ENCODE results near the gene MEIKIN.

The MEIKIN gene, protein sequence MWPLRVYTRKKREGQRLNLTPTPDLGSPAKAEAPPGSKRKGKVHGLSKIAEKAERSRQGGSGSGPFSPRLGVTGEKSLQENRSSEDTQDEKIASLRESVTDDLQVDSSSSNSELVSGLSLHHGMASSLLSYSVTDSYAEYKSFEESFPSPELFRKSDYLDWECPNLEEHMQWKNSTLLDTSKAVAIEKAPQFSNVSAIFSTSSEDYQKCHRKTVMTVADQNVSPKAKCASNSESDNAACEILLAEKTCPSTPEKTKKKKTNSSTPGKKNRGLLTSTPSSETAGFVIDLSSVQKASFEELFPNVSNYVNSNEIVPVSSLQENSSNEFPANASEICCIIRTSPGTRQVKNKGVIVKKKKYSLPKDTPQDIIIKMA

DNA sequence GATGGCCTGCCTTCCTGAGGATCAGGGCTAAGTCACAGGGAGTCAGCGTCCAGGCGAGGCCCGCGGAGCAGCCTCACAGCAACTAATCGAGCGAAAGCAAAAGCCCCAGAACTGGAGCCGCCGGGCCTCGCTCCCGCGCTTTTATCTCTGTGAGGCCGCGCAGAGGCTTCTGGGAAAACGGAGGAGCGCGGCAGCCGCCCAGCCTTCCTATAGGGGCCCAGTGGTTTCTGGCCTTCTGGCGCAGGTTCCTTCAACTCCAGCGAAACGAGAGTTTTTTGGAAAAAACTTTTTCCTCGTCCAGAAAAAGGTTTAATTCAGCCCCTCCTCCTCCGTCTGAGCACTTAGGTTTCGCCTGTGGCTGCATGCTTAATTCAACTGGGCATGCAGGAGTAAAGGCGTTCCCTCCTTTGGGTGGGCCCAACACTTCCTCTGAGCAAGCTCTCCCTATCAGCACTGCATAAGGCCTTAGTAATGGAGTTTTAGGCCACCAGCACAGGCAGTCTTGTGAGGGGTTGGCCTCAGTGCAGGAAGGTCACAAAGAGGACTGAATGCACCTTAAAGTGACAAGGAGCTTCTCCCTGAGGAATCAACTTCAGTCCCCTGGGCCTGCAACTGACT is at the start of gene MEIKIN:
MEIKIN (minus strand) TSS at position 113 of the 618 bp plus-strand sequence. CDS start 158 bp downstream, outside the sequence.
- Histone ChIP-seq H3K9me3 (no peaks in the 10 kb centered on the region), H3K27me3 (no peaks in the 10 kb centered on the region), H3K4me2 (no peak within 1 kb of the TSS), H3K4me3 (no peak within 1 kb of the TSS), H3K27ac (no peak within 1 kb of the TSS), H3K4me1 (peaks cover 1% of the 10 kb centered on the region; the same call in 1 of the 2 replicates), H3K9ac (no peak within 1 kb of the TSS), H3K36me3 (no peaks in the 10 kb centered on the region), H4K20me1 (no peaks in the 10 kb centered on the region)
- no peak for TF ChIP-seq Cebpa-rat (IDR thresholded peaks at IDR 0.05)

DNA sequence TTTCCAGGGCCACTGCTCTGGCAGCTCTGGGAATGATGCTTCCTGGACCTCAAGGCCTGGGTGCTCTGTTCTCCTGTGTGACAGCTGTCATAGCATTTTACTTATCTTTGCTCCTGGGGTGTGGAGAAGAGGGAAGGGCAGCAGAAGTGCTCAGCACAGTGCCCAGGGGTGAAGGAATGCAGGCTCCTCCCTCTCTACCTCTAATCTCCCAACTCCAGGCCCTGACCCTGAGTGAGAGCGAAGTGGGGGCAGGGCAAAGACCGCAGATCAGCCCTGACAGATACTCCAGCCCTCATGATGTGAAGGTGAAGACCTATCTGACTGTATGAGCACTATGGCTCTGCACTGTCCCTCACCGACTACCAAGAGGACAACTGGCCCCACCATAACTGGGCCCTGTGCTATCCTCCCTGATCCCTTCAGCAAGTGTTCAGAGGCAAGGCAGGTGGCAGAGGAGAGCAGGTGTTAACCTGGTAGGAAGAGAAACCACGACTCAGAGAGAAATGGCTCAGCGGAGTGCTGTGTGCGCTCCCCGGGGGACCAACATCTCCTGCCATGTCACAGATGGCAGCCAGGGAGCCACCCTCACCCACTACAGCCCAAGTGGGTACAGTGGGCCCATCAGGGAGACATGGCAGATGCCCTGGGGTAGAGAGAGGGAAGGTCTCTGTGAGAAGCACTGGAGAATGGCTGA is 49.2 kb upstream of the MEIKIN start:
- H3K4me1 ChIP-seq = peaks cover 55% of the 10 kb centered on the region
- TF ChIP-seq Cebpa-rat (IDR thresholded peaks at IDR 0.05) = no peak
- H3K36me3 ChIP-seq = no peaks in the 10 kb centered on the region
- no peak overlapping the region for H3K4me3 ChIP-seq
- no peak overlapping the region for H3K9ac ChIP-seq
- no peaks in the 10 kb centered on the region for H4K20me1 ChIP-seq
- no peaks in the 10 kb centered on the region for H3K9me3 ChIP-seq
- H3K27me3 ChIP-seq = no peaks in the 10 kb centered on the region
- peak overlapping the region; percentile 88 for H3K4me2 ChIP-seq
- no peak overlapping the region for H3K27ac ChIP-seq

DNA sequence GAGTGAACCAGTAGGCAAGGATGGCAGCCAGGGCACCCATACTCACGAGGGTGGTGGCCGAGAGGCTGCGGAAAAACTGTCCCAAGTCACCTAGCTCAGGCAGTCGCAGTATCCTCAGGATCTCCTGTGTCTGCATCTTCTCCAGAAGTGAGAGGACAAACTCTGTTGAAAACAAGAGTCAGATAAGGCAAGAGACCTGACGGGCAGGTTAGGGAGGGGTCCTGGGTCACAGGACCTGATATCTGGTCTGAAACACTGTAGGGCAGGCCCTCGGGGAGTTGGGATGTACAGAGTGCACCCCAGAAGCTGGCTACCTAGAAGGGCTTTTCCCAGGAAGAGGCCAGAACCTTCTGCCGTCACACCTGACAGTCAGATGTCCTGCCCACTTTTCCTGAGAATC is 48.6 kb upstream of the MEIKIN start:
- Histone ChIP-seq H3K27ac (no peak overlapping the region), H3K36me3 (no peaks in the 10 kb centered on the region), H3K9me3 (no peaks in the 10 kb centered on the region), H3K27me3 (no peaks in the 10 kb centered on the region), H3K9ac (no peak overlapping the region), H3K4me3 (no peak overlapping the region), H3K4me2 (peak overlapping the region; percentile 88; the same call in 1 of the 2 replicates), H4K20me1 (no peaks in the 10 kb centered on the region), H3K4me1 (peaks cover 49% of the 10 kb centered on the region)
- no peak for TF ChIP-seq Cebpa-rat (IDR thresholded peaks at IDR 0.05)

DNA sequence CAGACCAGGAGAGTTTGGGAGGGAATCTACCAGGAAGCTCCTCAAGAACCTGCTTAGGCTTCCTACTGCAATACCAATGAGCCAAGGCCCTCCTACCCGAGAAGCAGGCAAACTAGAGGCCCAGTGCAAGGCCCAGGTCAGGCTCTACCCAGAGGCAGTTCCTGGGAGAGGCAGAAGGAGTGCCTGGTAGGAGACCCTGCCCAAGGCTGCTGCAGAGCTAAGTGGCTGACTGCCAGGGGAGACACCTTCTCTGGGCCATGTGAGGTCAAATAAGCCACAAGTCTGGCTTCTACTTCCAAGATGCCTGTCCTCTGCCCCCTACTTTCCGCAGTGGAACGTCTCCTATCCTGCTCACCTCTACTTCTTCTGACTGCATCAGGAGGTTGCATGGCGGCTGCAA is 48.2 kb upstream of the MEIKIN start:
- H4K20me1 ChIP-seq = no peaks in the 10 kb centered on the region
- TF ChIP-seq Cebpa-rat (IDR thresholded peaks at IDR 0.05) = no peak
- H3K27me3 ChIP-seq = no peaks in the 10 kb centered on the region
- no peak overlapping the region for H3K4me2 ChIP-seq
- no peaks in the 10 kb centered on the region for H3K9me3 ChIP-seq
- H3K9ac ChIP-seq = no peak overlapping the region
- H3K36me3 ChIP-seq = no peaks in the 10 kb centered on the region
- H3K4me3 ChIP-seq = no peak overlapping the region
- no peak overlapping the region for H3K27ac ChIP-seq
- H3K4me1 ChIP-seq = peaks cover 45% of the 10 kb centered on the region

DNA sequence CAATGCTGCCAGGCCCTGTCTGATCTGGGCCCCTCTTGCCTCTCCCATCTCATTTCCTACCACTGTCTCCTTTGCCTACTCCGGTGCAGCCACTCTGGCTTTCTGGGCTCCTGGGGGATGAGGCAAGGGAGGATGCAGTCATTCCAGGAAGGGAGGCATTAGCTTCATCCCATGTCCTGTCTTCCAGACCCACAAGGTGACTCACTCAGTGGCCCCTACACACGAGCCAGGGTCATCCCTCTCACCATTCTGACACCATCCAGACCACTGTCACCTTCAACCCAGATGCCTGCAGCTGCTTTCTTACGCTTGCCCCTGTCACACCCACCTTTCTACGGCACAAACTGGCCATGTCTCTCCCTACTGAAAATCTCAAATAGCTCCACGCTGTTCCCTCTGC is 46.9 kb upstream of the MEIKIN start:
- no peaks in the 10 kb centered on the region for H3K27me3 ChIP-seq
- no peak overlapping the region for H3K27ac ChIP-seq
- peaks cover 32% of the 10 kb centered on the region for H3K4me1 ChIP-seq
- H4K20me1 ChIP-seq = no peaks in the 10 kb centered on the region
- TF ChIP-seq Cebpa-rat (IDR thresholded peaks at IDR 0.05) = no peak
- no peaks in the 10 kb centered on the region for H3K9me3 ChIP-seq
- no peak overlapping the region for H3K4me3 ChIP-seq
- no peak overlapping the region for H3K4me2 ChIP-seq
- no peaks in the 10 kb centered on the region for H3K36me3 ChIP-seq
- H3K9ac ChIP-seq = no peak overlapping the region

DNA sequence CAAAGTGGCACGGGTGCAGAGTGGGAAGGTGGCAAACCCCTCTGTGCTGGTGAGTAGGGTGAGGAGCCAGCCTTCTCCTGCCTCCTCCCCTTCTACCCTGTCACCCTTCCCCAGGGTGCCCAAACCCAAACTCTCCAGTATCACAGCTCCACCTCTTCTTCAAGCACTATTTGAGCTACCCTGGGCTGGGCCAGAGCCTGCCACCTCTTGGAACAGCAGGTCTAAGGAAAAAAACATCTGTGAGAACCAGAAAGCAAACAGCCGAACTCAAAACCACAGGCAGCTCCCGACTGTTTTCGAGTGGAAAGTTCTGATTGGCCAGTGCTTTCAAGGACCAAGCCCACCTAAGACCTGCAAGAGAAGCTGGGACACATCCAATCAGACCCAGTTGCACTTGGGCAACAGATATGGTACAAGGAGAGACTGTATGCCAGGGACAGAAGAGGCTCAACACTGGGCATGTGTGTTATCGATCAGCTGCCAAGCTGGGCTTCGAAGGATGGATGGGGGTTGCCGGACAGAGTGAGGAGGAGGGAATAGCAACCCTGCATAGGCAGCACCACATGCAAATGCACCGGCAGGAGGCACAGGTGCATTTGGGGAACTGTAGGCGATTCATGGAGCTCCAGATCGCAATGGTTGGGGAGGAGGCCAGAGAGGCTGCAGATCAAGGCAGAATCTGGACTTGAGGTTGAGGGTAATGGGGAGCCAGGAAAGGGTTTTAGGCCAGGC is 46.3 kb upstream of the MEIKIN start:
- Histone ChIP-seq H3K36me3 (no peaks in the 10 kb centered on the region), H3K9ac (no peak overlapping the region), H4K20me1 (no peaks in the 10 kb centered on the region), H3K27me3 (no peaks in the 10 kb centered on the region), H3K27ac (no peak overlapping the region), H3K9me3 (no peaks in the 10 kb centered on the region), H3K4me2 (no peak overlapping the region), H3K4me3 (no peak overlapping the region), H3K4me1 (peaks cover 26% of the 10 kb centered on the region)
- TF ChIP-seq Cebpa-rat (IDR thresholded peaks at IDR 0.05) = no peak

DNA sequence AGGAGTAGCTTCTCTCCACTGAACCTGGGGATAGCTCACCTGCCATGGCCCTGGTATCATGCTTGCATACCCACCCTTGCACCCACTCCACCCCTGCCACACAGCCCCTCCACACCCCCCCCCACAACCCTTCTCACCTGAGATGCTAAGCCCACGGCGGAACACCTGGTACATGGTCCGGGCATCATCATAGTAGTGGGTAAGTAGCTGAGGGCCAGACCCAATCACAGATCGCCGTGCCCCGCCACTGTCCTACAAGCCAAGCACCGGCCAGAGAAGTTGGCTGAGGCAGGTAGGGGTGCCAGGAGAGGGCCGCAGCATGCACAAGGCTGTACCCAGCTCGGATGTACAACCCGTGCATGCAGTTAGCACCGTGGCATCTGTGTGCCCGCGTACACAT is 45.3 kb upstream of the MEIKIN start:
- H4K20me1 ChIP-seq = no peaks in the 10 kb centered on the region
- peaks cover 15% of the 10 kb centered on the region for H3K4me1 ChIP-seq
- H3K4me2 ChIP-seq = no peak overlapping the region
- no peaks in the 10 kb centered on the region for H3K27me3 ChIP-seq
- no peaks in the 10 kb centered on the region for H3K9me3 ChIP-seq
- no peak for TF ChIP-seq Cebpa-rat (IDR thresholded peaks at IDR 0.05)
- no peak overlapping the region for H3K9ac ChIP-seq
- H3K4me3 ChIP-seq = no peak overlapping the region
- H3K27ac ChIP-seq = no peak overlapping the region
- no peaks in the 10 kb centered on the region for H3K36me3 ChIP-seq

DNA sequence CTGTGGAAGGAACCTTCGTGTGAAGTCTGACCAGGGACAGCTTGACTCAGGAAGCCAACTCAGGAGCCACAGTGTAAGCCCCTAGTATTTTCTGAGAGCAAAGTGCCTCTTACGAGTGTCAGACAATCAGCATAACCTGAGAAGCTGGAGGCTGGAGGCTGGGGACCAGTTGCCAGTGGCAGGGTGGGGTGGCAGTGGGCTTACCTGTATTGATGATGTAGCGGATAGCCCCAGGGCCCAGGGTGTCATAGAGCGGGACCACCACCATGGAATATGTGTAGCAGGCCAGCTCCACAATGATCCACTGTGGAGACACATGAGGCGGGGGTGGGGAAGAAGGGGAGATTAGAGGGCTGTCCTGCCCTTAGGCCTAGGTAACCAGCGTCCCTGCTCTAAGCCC is 43.1 kb upstream of the MEIKIN start:
- Histone ChIP-seq H3K27ac (no peak overlapping the region), H3K9ac (no peak overlapping the region), H4K20me1 (no peaks in the 10 kb centered on the region), H3K4me3 (no peak overlapping the region), H3K9me3 (no peaks in the 10 kb centered on the region), H3K36me3 (no peaks in the 10 kb centered on the region), H3K4me2 (no peak overlapping the region), H3K4me1 (0 out of 2 replicates have a peak, but pooled peaks cover 2% of the 10 kb centered on the region), H3K27me3 (no peaks in the 10 kb centered on the region)
- no peak for TF ChIP-seq Cebpa-rat (IDR thresholded peaks at IDR 0.05)

DNA sequence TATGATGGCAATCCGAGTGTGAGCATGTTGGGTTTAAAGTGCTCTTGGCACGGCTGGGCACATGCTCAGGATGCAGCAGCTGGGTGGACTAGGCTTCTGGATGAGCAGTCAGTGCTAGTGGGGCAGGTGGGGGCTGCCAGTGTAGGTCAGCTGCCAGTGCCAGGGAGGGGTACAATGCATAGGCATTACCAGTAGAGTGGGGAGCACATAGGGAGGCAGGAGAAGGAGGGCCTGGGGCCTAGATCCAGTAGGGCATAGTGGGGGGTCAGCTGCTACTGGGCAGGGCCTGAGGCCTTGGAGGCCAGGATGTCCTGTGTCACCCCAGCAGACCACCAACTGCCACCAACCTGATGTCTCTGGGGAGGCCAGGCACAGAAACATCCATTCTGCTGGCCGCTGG is 41.8 kb upstream of the MEIKIN start:
- no peaks in the 10 kb centered on the region for H3K27me3 ChIP-seq
- H3K27ac ChIP-seq = no peak overlapping the region
- no peak overlapping the region for H3K4me2 ChIP-seq
- no peak for TF ChIP-seq Cebpa-rat (IDR thresholded peaks at IDR 0.05)
- no peaks in the 10 kb centered on the region for H3K36me3 ChIP-seq
- no peaks in the 10 kb centered on the region for H4K20me1 ChIP-seq
- H3K4me3 ChIP-seq = no peak overlapping the region
- H3K9ac ChIP-seq = no peak overlapping the region
- no peaks in the 10 kb centered on the region for H3K9me3 ChIP-seq
- peaks cover 8% of the 10 kb centered on the region; the same call in 1 of the 2 replicates for H3K4me1 ChIP-seq
